K562 (cell line): ENCODE data around the gene PLAC9. TPM values are rescaled to one million over a fixed set of nuclear protein-coding genes. Genes with fewer than 3 reads are reported as not detected.
A peak's percentile ranks its signal among the peaks of the same experiment; 100 is the strongest.

Experiments
- ATAC-seq: fragments of 200-7000 bp; cut with Tn5 transposase; 3 replicates; pipeline ENCODE4 v1.9.1; 2020; ENCODE audit warnings: moderate library complexity
- BruUV-seq: library from RNA; stranded (reverse); fragments of 400-500 nt; replicated peaks from 2 replicates; lab custom pipeline; 2021; lab: Mats Ljungman, UMichigan
- CTCF ChIA-PET: fragments of 300-600 bp; formaldehyde crosslinking; extraction: SDS; loops from one replicate; lab custom pipeline; 2021; ENCODE audit warnings: low intra/inter-chr PET ratio; lab: Yijun Ruan, JAX
- POLR2A ChIA-PET: fragments of 300-600, 350-650 bp; sonication (Branson Sonifier 250); formaldehyde crosslinking; extraction: SDS; loops from one replicate; lab custom pipeline; 2021; ENCODE audit warnings: antibody characterized with exemption, inconsistent platforms; lab: Yijun Ruan, JAX
- DNase-seq, 4 experiments: peaks; one replicate each; pipeline versions ENCODE4 v3.0.0 to v3.0.0-alpha.2; 2011 to 2018; ENCODE audit warnings: low spot score in 3 of 4, mixed read lengths in 3 of 4; ENCODE audit errors: extremely low read depth in 1 of 4
- FAIRE-seq: peaks from 2 replicates; lab custom pipeline; 2011; peaks lifted over from hg19 to GRCh38; lab: Jason Lieb, UNC
- H2AFZ ChIP-seq: 2 replicates; pipeline ENCODE4 v1.6.0; 2011; ENCODE audit warnings: low read depth, low read length, control low read depth, inconsistent platforms
- H3K27ac ChIP-seq: fragments of 200-600 bp; 3 replicates; pipeline ENCODE4 v1.8.0; 2011; ENCODE audit warnings: low read depth, mild to moderate bottlenecking, control low read depth, inconsistent platforms, low read length, moderate library complexity, mixed read lengths; ENCODE audit errors: extremely low read depth
- H3K27me3 ChIP-seq, 2 experiments: fragments of 300-600 bp in 1 of 2; 2 replicates in 1 of 2; 3 replicates in 1 of 2; pipeline versions ENCODE4 v1.6.0 to v1.8.0; 2011; ENCODE audit warnings: inconsistent platforms in 2 of 2, low read length in 2 of 2, mild to moderate bottlenecking in 1 of 2, mixed read lengths in 1 of 2, moderate library complexity in 1 of 2; ENCODE audit not compliant: control insufficient read depth in 2 of 2, insufficient read depth in 2 of 2
- H3K36me3 ChIP-seq: fragments of 300-600 bp; 3 replicates; pipeline ENCODE4 v1.8.0; 2011; ENCODE audit warnings: mild to moderate bottlenecking, low read length, inconsistent platforms; ENCODE audit not compliant: control insufficient read depth, insufficient read depth
- H3K4me1 ChIP-seq, 2 experiments: fragments of 200-600 bp in 1 of 2; replicated peaks in 1 of 2; 2 replicates in 1 of 2; 3 replicates in 1 of 2; pipeline versions ENCODE4 v1.5.1 to v1.8.0; 2011; ENCODE audit warnings: inconsistent platforms in 2 of 2, low read length in 2 of 2, mild to moderate bottlenecking in 1 of 2, mixed read lengths in 1 of 2, moderate library complexity in 1 of 2; ENCODE audit not compliant: control insufficient read depth in 2 of 2, insufficient read depth in 2 of 2
- H3K4me2 ChIP-seq: 2 replicates; pipeline ENCODE4 v1.6.1; 2011; ENCODE audit warnings: low read length, control low read depth, inconsistent platforms, mixed read lengths; ENCODE audit not compliant: insufficient read depth
- H3K4me3 ChIP-seq: fragments of 200-600 bp; sonication (generic), shearing (Covaris generic); 2 replicates; pipeline ENCODE4 v1.5.1; 2016; ENCODE audit warnings: control low read depth, inconsistent platforms
- H3K79me2 ChIP-seq: fragments of 200-600 bp; 3 replicates; pipeline ENCODE4 v1.8.0; 2011; ENCODE audit warnings: low read length, inconsistent platforms; ENCODE audit not compliant: control insufficient read depth, insufficient read depth
- H3K9ac ChIP-seq, 2 experiments: 2 replicates each; pipeline versions ENCODE4 v1.6.0 to v1.6.1; 2011; ENCODE audit warnings: low read depth in 2 of 2, low read length in 2 of 2, control low read depth in 1 of 2, inconsistent platforms in 1 of 2, mild to moderate bottlenecking in 1 of 2, mixed read lengths in 1 of 2; ENCODE audit not compliant: insufficient read depth in 1 of 2
- H3K9me1 ChIP-seq: one replicate; pipeline ENCODE4 v1.6.0; 2011; ENCODE audit warnings: inconsistent platforms, mild to moderate bottlenecking, low read length, moderate library complexity; ENCODE audit not compliant: control insufficient read depth, insufficient read depth
- H3K9me3 ChIP-seq: replicated peaks from 2 replicates; pipeline ENCODE4 v1.5.1; 2011; ENCODE audit warnings: low read depth, low read length, inconsistent platforms; ENCODE audit not compliant: control insufficient read depth, insufficient read depth
- H4K20me1 ChIP-seq: replicated peaks from 2 replicates; pipeline ENCODE4 v1.6.1; 2011; ENCODE audit warnings: low read length, inconsistent platforms, mixed read lengths; ENCODE audit not compliant: control insufficient read depth, insufficient read depth
- BCOR ChIP-seq: fragments of 450-650 bp; IDR thresholded peaks from 2 replicates; pipeline ENCODE4 v1.6.1; 2016
- CHD4 ChIP-seq: fragments of 200-600 bp; sonication (generic); IDR thresholded peaks from 3 replicates; pipeline ENCODE4 v1.6.1; 2012; ENCODE audit warnings: low read depth, mild to moderate bottlenecking, mixed read lengths, low read length, inconsistent platforms; ENCODE audit not compliant: insufficient read depth, insufficient replicate concordance, poor library complexity, severe bottlenecking
- GATA2 ChIP-seq: sonication (generic); formaldehyde crosslinking; IDR thresholded peaks from 2 replicates; pipeline ENCODE4 v1.4.0; 2020; ENCODE audit warnings: mild to moderate bottlenecking, missing genetic modification reagents
- KDM1A ChIP-seq, 2 experiments: fragments of 450-650 bp; IDR thresholded peaks; 2 replicates each; pipeline ENCODE4 v1.6.1; 2016; ENCODE audit warnings: mild to moderate bottlenecking in 2 of 2
- RBM25 ChIP-seq: fragments of 200-400 bp; formaldehyde crosslinking; IDR thresholded peaks from 2 replicates; pipeline ENCODE4 v1.6.1; 2018; ENCODE audit warnings: low read length, low read depth, moderate library complexity; ENCODE audit not compliant: severe bottlenecking
- SMARCA5 ChIP-seq: fragments of 450-650 bp; IDR thresholded peaks from 2 replicates; pipeline ENCODE4 v1.6.1; 2016
- ZBTB11 ChIP-seq, 3 experiments: fragments of 200-800 bp in 1 of 3; fragments of 250-450 bp in 1 of 3; fragments of 450-650 bp in 1 of 3; sonication (Bioruptor Pico) in 1 of 3; sonication (Bioruptor generic) in 1 of 3; formaldehyde crosslinking in 1 of 3; IDR thresholded peaks; 2 replicates each; pipeline versions ENCODE4 v1.6.1 to v1.8.0; 2016 to 2022; ENCODE audit warnings: mild to moderate bottlenecking in 2 of 3, missing genetic modification characterization in 2 of 3, missing compliant biosample characterization in 1 of 3, moderate library complexity in 1 of 3
- ZFP36 ChIP-seq: fragments of 150-350 bp; IDR thresholded peaks from 2 replicates; pipeline ENCODE4 v1.6.1; 2018; ENCODE audit warnings: low read length, low read depth; ENCODE audit not compliant: partially characterized antibody
- ZFP91 ChIP-seq: sonication (generic); formaldehyde crosslinking; IDR thresholded peaks from 2 replicates; pipeline ENCODE4 v1.8.0; 2022; ENCODE audit warnings: mild to moderate bottlenecking, missing genetic modification reagents
- WGBS: fragments of 100-300 bp; shearing (Covaris generic); methylation state at CpG from one replicate; pipeline ENCODE4 v1.1.6; 2016; ENCODE audit warnings: low coverage, mixed read lengths; ENCODE audit not compliant: insufficient coverage; ENCODE audit errors: missing lambda C conversion rate; 5-methylcytosine and 5-hydroxymethylcytosine counted together
- in situ Hi-C: fragments of 300-500 bp; cut with MboI; formaldehyde crosslinking; loops from 4 replicates; pipeline ENCODE4 v1.15.0; 2018; ENCODE audit warnings: inconsistent platforms, mixed read lengths
- intact Hi-C: fragments of 100-400 bp; cut with micrococcal nuclease; formaldehyde crosslinking; loops from 2 replicates; pipeline ENCODE4 v1.14.2; 2022
- polyA plus RNA-seq, 8 experiments: library from polyadenylated mRNA; depleted of rRNA in 4 of 8; stranded (reverse) in 5 of 8; unstranded in 3 of 8; fragments of >200 nt; fragmentation: Nextera tagmentation in 2 of 8; fragmentation: Illumina TruSeq in 1 of 8; extraction: Ambion mirVana in 2 of 8; extraction: Trizol in 1 of 8; gene quantifications; 2 replicates each; pipeline versions ENCODE4 v1.2.1 to v1.2.3, GENCODE V29; 2011 to 2014; ENCODE audit warnings: inconsistent platforms in 1 of 8, missing spikeins in 1 of 8
- total RNA-seq, 7 experiments: library from RNA; depleted of rRNA in 6 of 7; stranded (reverse); fragments of >200 nt in 6 of 7; fragmentation: Illumina TruSeq in 2 of 7; extraction: Trizol in 2 of 7; gene quantifications; 2 replicates each; pipeline versions ENCODE4 v1.2.1 to v1.2.3, GENCODE V29; 2011 to 2021; ENCODE audit warnings: low replicate concordance in 1 of 7

Gene PLAC9
- total and polyA plus RNA-seq, 9 of the 15 experiments (the other 6 are each of a cell fraction or from before 2014, with no cell fraction given) = not detected

- Histone ChIP-seq H3K79me2 (no peaks in the 10 kb centered on the region), H3K4me2 (no peak overlapping the region), H3K9ac (no peak overlapping the region), H3K4me1 (peaks cover 3 to 24% of the 10 kb centered on the region in 2 experiments), H3K9me1 (peaks cover 11% of the 10 kb centered on the region), H3K36me3 (peaks cover 91% of the 10 kb centered on the region), H3K4me3 (no peak overlapping the region), H3K27me3 (no peaks in the 10 kb centered on the region), H3K27ac (no peak overlapping the region), H3K9me3 (no peaks in the 10 kb centered on the region), H2AFZ (no peak overlapping the region), H4K20me1 (peaks cover 13% of the 10 kb centered on the region; the same call in 1 of the 2 replicates)
- WGBS = 93% methylated on average over 7 of the region's 7 CpGs
- intact Hi-C loops (no loop called here), in situ Hi-C loops (no loop called here)
- no peak for DNase-seq
- no peak for ATAC-seq
- ChIA-PET POLR2A (interaction anchor here (0.9 kb wide), 1 partner anchor 14 kb away, joined by 3 read pairs; no protein-coding TSS in a partner anchor), CTCF (no interaction called here)
- FAIRE-seq = peak; percentile 67
- TF ChIP-seq SMARCA5 = peak; percentile 87; the same call in 1 of the 2 replicates
- peak; percentile 80 for TF ChIP-seq BCOR
- TF ChIP-seq ZFP36 = peak; percentile 89
- TF ChIP-seq CHD4 = no peak
- peak; percentile 93 for TF ChIP-seq RBM25
- no peak for TF ChIP-seq ZBTB11 (CRISPR knock-in tag; IDR thresholded peaks at IDR 0.05)
- 0 out of 2 replicates have a peak, but pooled peaks have one; percentile 24 for TF ChIP-seq ZFP91 (CRISPR knock-in tag)
- TF ChIP-seq KDM1A (IDR thresholded peaks at IDR 0.05) = peak; percentile 31 to 58; a peak in 2 of 4 replicates
- TF ChIP-seq GATA2 (CRISPR knock-in tag) = no peak
- no TSS peak for BruUV-seq
These were observed 32.1 kb downstream of the PLAC9 start for GRCh38 chr10:80164596-80164995.
